ENCODE data around the gene CERS1.

CERS1 gene

GRCh38 chr19:18833141-18833476 is 62.8 kb downstream of the CERS1 start:
- H3K4me3 ChIP-seq (ENCODE audit: low read depth, low read length), result peak overlapping the region; percentile 83
- no peak for TF ChIP-seq CTCF (conservative IDR thresholded peaks at IDR 0.05; ENCODE audit: low read depth, low read length)
- no peak for DNase-seq (ENCODE audit: low read depth)

GRCh38 chr19:18832306-18833140 is 63.4 kb downstream of the CERS1 start:
- DNase-seq (ENCODE audit: low read depth), result no peak
- peak overlapping the region; percentile 83 for H3K4me3 ChIP-seq (ENCODE audit: low read depth, low read length)
- TF ChIP-seq CTCF (conservative IDR thresholded peaks at IDR 0.05; ENCODE audit: low read depth, low read length), result peak; percentile 34

DNA sequence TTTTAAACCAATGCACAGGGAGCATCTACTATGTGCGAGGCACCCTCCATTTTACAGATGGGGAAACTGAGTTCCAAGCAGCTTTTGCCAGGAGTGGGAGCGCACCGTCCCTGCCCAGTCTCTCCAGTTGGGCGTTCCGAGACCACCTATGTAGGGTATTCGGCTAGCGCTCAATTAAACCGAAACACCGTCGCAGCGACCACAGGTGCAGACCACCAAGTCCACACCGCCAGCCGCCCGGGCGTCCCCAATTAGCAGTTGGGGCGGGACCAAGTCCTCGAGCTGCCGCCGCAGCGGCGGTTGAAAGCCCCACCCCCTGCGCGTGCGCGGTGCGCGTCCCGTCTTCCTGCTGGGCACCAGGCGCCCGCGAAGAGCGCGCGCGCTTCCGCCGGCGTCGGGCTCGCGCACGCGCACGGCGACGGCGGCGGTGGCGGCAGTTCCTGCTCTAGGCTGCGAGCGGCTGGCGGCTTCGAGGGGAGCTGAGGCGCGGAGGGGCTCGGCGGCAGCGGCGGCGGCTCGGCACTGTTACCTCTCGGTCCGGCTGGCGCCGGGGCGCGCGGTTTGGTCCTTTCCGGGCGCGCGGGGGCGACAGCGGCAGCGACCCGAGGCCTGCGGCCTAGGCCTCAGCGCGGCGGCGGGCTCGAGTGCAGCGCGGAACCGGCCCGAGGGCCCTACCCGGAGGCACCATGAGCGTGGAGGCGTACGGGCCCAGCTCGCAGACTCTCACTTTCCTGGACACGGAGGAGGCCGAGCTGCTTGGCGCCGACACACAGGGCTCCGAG is 64.2 kb downstream of the CERS1 start, which contains the start of gene UPF1:
Gene UPF1, plus strand, starts transcription at position 436 of the 782 bp plus-strand sequence. Its CDS starts 251 bp downstream, at position 687.
- peak; percentile 89 for DNase-seq (ENCODE audit: low read depth)
- peak within 1 kb of the TSS; percentile 83 for H3K4me3 ChIP-seq (ENCODE audit: low read depth, low read length)
- TF ChIP-seq CTCF (conservative IDR thresholded peaks at IDR 0.05; ENCODE audit: low read depth, low read length), result no peak

- DNase-seq (ENCODE audit: low read depth), result no peak
- H3K4me3 ChIP-seq (ENCODE audit: low read depth, low read length), result no peak overlapping the region
- TF ChIP-seq CTCF (conservative IDR thresholded peaks at IDR 0.05; ENCODE audit: low read depth, low read length), result no peak
These were observed 65.5 kb downstream of the CERS1 start for GRCh38 chr19:18830488-18830887.

GRCh38 chr19:18828786-18829185 is 67.2 kb downstream of the CERS1 start:
- no peak for TF ChIP-seq CTCF (conservative IDR thresholded peaks at IDR 0.05; ENCODE audit: low read depth, low read length)
- DNase-seq (ENCODE audit: low read depth), result no peak
- H3K4me3 ChIP-seq (ENCODE audit: low read depth, low read length), result no peak overlapping the region
